Measurements from ENCODE around the gene PRG2. TPM values are rescaled to one million over a fixed set of nuclear protein-coding genes. Genes with fewer than 3 reads are reported as not detected.

PRG2 gene
- total RNA-seq, 1 experiment from 2014 or later, result 0.57 TPM

DNA sequence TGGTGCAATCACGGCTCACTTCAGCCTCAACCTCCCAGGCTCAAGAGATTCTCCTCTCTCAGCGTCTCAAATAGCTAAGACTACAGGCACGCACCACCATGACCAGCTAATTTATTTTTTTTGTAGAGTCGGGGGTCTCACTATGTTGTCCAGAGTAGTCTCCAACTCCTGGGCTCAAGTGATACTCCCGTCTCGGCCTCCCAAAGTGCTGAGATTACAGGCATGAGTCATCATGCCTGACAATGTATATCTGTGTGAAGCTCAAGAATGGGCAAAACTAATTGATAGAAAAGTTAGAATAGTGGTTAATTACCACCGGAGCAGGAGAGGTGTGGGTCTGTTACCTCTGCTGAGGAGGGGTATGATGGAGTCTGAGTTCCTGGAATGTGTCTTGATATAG lies 45.6 kb upstream of the PRG2 start (continued):
- TF ChIP-seq NFATC4 (CRISPR knock-in tag; IDR thresholded peaks at IDR 0.05), result no peak

DNA sequence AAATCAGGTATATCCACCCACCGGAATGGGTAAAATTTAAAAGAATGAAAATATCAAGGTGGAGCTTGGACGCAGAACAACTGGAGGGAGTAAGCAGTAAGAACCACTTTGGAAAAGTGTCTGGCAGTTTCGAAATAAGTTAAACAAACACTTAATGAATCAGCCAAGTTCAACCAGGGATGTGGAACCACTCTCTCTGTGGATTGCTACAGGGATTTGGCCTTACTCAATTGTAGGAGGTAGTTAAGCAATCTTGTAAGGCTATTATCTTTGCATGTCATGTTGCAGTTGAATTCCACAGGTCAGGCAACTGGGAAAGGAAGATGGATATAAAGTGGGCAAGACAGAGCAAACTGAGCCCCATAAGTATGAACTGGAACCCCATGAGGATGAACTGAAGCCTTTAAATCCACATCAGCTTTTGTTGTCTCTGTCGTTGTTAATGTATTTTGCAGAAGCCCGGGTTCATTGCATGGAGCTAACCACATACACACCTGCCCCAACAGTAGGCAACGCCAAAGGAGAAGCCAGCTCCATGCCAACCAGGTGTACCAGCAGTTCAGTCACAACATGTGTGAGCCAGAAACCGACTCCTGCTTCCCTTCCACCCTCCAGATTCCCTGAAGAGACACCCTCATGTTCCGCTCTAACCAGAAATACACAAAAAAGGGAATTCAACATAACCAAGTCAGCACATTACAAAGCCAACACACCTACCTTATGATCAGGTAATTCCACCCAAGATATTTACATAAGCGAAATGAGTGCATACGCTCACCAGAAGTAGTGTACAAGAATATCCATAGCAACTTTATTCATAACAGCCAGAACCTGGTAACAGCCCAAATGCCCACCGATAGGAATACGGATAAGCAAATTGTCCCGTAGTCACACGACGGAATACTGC lies 44.4 kb upstream of the PRG2 start:
- POLR2A ChIA-PET, result no interaction called here
- DNase-seq (ENCODE audit: low spot score), result no peak
- no peak for ATAC-seq
- H3K9me3 Mint-ChIP-seq, result no peaks in the 10 kb centered on the region
- H3K36me3 Mint-ChIP-seq, result no peaks in the 10 kb centered on the region
- CTCF ChIA-PET, result interaction anchor here (1.1 kb wide), 1 partner anchor 75 kb away, joined by 3 read pairs; no protein-coding TSS in a partner anchor
- H3K27ac Mint-ChIP-seq, result no peak overlapping the region
- no peak overlapping the region for H3K4me3 Mint-ChIP-seq
- peaks cover 2% of the 10 kb centered on the region; the same call in 1 of the 2 replicates for H3K4me1 Mint-ChIP-seq
- peaks cover 7% of the 10 kb centered on the region for H3K27me3 Mint-ChIP-seq (ENCODE audit: low read depth)
- peak; percentile 97 for TF ChIP-seq GABPB1 (CRISPR knock-in tag; IDR thresholded peaks at IDR 0.05)
- no peak for TF ChIP-seq NFYB (CRISPR knock-in tag; conservative IDR thresholded peaks at IDR 0.05; ENCODE audit: low read depth)
- TF ChIP-seq, protein P1, sequence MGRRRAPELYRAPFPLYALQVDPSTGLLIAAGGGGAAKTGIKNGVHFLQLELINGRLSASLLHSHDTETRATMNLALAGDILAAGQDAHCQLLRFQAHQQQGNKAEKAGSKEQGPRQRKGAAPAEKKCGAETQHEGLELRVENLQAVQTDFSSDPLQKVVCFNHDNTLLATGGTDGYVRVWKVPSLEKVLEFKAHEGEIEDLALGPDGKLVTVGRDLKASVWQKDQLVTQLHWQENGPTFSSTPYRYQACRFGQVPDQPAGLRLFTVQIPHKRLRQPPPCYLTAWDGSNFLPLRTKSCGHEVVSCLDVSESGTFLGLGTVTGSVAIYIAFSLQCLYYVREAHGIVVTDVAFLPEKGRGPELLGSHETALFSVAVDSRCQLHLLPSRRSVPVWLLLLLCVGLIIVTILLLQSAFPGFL (CRISPR knock-in tag; IDR thresholded peaks at IDR 0.05; ENCODE audit: borderline replicate concordance), result no peak

DNA sequence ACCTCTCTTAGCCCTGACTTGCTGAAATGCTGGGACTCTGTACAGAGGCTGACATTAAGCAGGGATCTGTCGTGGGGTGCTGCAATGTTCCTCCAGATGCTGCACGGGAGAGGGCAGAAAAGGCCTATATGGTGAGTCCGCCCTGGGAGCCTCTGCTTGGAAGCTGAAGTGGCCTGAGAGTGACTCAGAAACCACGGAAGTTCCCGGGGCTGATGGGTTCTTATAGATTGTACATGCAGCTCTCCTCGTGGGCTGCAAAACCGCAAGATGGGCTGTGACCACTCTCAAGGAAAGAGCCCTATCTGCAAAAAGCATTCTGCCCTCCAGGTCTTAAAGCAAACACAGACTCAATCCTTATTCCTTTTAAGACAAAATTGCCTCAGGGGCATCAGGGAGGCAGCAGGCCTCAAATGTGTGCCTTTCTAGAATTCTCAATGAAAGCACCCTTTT lies 42.3 kb upstream of the PRG2 start:
- TF ChIP-seq FOXJ3 (CRISPR knock-in tag; IDR thresholded peaks at IDR 0.05; ENCODE audit: borderline replicate concordance) (no peak), ZNF138 (CRISPR knock-in tag; conservative IDR thresholded peaks at IDR 0.05) (no peak)
- TF ChIP-seq, protein P2, sequence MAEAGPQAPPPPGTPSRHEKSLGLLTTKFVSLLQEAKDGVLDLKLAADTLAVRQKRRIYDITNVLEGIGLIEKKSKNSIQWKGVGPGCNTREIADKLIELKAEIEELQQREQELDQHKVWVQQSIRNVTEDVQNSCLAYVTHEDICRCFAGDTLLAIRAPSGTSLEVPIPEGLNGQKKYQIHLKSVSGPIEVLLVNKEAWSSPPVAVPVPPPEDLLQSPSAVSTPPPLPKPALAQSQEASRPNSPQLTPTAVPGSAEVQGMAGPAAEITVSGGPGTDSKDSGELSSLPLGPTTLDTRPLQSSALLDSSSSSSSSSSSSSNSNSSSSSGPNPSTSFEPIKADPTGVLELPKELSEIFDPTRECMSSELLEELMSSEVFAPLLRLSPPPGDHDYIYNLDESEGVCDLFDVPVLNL (CRISPR knock-in tag; IDR thresholded peaks at IDR 0.05; ENCODE audit: borderline replicate concordance, low read depth), result no peak
- Mint-ChIP-seq H3K4me3 (no peak overlapping the region), H3K27ac (no peak overlapping the region), H3K27me3 (ENCODE audit: low read depth) (peaks cover 27% of the 10 kb centered on the region), H3K9me3 (no peaks in the 10 kb centered on the region), H3K36me3 (no peaks in the 10 kb centered on the region), H3K4me1 (peaks cover 3% of the 10 kb centered on the region)
- DNase-seq (ENCODE audit: low spot score) (no peak), ATAC-seq (no peak)
- POLR2A ChIA-PET, result interaction anchor here (0.6 kb wide), 1 partner anchor 25 kb away, joined by 8 read pairs; no protein-coding TSS in a partner anchor
- CTCF ChIA-PET, result no interaction called here

DNA sequence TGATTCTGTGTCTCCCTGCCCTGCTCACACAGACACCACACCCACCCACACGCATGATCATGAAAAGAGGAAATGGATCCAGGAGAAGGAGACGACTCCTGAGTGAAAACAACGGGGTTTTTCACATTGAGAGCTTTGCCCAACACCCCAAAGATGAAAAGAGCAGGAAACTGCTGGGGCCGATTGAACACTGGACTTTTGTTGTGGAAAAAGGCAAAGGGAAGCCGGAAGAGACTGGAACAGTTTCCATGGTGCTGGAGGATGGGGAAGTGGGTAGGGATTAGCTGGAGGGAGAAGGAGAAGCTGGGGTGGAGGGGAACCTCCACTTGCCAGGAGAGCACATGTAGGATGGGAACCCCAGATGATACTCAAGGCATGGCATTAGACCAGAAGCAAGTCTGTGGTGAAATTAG lies 41.7 kb upstream of the PRG2 start:
- POLR2A ChIA-PET, result interaction anchor here (0.6 kb wide), 1 partner anchor 26 kb away, joined by 8 read pairs; no protein-coding TSS in a partner anchor
- Mint-ChIP-seq H3K4me3 (no peak overlapping the region), H3K4me1 (peaks cover 8% of the 10 kb centered on the region), H3K27me3 (ENCODE audit: low read depth) (peaks cover 31% of the 10 kb centered on the region), H3K27ac (no peak overlapping the region), H3K36me3 (no peaks in the 10 kb centered on the region), H3K9me3 (no peaks in the 10 kb centered on the region)
- no peak for ATAC-seq
- CTCF ChIA-PET, result no interaction called here
- DNase-seq (ENCODE audit: low spot score), result no peak
- TF ChIP-seq, protein P3, sequence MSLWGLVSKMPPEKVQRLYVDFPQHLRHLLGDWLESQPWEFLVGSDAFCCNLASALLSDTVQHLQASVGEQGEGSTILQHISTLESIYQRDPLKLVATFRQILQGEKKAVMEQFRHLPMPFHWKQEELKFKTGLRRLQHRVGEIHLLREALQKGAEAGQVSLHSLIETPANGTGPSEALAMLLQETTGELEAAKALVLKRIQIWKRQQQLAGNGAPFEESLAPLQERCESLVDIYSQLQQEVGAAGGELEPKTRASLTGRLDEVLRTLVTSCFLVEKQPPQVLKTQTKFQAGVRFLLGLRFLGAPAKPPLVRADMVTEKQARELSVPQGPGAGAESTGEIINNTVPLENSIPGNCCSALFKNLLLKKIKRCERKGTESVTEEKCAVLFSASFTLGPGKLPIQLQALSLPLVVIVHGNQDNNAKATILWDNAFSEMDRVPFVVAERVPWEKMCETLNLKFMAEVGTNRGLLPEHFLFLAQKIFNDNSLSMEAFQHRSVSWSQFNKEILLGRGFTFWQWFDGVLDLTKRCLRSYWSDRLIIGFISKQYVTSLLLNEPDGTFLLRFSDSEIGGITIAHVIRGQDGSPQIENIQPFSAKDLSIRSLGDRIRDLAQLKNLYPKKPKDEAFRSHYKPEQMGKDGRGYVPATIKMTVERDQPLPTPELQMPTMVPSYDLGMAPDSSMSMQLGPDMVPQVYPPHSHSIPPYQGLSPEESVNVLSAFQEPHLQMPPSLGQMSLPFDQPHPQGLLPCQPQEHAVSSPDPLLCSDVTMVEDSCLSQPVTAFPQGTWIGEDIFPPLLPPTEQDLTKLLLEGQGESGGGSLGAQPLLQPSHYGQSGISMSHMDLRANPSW (CRISPR knock-in tag; conservative IDR thresholded peaks at IDR 0.05; ENCODE audit: low read depth), result no peak
- TF ChIP-seq, protein P1 (CRISPR knock-in tag; IDR thresholded peaks at IDR 0.05; ENCODE audit: borderline replicate concordance), result no peak
- TF ChIP-seq TEAD4 (CRISPR knock-in tag; IDR thresholded peaks at IDR 0.05) (no peak), GRHL2 (CRISPR knock-in tag; IDR thresholded peaks at IDR 0.05; ENCODE audit: insufficient replicate concordance, severe bottlenecking) (no peak), CREB1 (CRISPR knock-in tag; IDR thresholded peaks at IDR 0.05) (no peak), GABPB1 (CRISPR knock-in tag; IDR thresholded peaks at IDR 0.05) (no peak), GTF2I (CRISPR knock-in tag; conservative IDR thresholded peaks at IDR 0.05) (no peak), TEAD1 (CRISPR knock-in tag; IDR thresholded peaks at IDR 0.05) (no peak), NFE2L1 (CRISPR knock-in tag; IDR thresholded peaks at IDR 0.05) (no peak), SMAD4 (CRISPR knock-in tag; IDR thresholded peaks at IDR 0.05) (no peak), ETV6 (CRISPR knock-in tag; IDR thresholded peaks at IDR 0.05) (no peak)
- TF ChIP-seq, protein P4, sequence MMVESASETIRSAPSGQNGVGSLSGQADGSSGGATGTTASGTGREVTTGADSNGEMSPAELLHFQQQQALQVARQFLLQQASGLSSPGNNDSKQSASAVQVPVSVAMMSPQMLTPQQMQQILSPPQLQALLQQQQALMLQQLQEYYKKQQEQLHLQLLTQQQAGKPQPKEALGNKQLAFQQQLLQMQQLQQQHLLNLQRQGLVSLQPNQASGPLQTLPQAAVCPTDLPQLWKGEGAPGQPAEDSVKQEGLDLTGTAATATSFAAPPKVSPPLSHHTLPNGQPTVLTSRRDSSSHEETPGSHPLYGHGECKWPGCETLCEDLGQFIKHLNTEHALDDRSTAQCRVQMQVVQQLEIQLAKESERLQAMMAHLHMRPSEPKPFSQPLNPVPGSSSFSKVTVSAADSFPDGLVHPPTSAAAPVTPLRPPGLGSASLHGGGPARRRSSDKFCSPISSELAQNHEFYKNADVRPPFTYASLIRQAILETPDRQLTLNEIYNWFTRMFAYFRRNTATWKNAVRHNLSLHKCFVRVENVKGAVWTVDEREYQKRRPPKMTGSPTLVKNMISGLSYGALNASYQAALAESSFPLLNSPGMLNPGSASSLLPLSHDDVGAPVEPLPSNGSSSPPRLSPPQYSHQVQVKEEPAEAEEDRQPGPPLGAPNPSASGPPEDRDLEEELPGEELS (CRISPR knock-in tag; IDR thresholded peaks at IDR 0.05), result no peak

Measured in WTC11 (cell line).